ENCODE results near the gene PSRC1.

The PSRC1 gene

DNA sequence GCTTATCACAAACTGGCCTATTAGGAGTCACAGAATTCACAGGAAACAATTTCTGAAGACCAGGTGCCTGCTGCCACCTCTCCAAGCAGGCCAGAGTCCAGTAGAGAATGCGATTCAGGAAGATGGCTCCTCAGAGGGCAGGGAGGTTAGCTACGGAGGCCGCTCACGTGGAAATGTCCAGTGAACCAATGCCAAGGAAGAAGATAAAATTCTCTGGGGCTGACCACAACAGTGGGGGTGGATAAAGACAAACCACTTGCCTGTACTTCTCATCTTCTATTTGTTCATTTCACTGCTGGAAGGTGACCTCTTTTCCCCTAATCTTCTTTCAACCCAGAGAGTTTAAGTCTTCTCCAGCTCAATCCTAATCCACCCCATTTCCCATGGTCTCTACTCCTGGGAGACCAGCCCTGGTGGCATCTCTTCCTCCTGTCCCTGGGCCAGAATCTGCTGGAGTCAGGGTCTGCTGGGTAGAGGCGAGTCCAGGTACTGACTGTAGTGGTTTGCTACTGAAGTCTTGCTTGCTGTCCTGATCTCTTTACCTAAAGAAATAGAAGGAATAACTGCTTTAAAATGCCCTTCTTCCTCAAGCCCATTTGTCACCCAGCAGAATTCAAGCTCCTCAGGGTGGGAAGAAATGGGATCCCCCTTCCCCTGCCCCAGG, 3.2 kb downstream of the PSRC1 start:
- DNase-seq (ENCODE audit: low read depth): no peak
- no peak overlapping the region for H3K4me3 ChIP-seq (ENCODE audit: control insufficient read depth, low read depth, low read length)
- TF ChIP-seq, protein P1, sequence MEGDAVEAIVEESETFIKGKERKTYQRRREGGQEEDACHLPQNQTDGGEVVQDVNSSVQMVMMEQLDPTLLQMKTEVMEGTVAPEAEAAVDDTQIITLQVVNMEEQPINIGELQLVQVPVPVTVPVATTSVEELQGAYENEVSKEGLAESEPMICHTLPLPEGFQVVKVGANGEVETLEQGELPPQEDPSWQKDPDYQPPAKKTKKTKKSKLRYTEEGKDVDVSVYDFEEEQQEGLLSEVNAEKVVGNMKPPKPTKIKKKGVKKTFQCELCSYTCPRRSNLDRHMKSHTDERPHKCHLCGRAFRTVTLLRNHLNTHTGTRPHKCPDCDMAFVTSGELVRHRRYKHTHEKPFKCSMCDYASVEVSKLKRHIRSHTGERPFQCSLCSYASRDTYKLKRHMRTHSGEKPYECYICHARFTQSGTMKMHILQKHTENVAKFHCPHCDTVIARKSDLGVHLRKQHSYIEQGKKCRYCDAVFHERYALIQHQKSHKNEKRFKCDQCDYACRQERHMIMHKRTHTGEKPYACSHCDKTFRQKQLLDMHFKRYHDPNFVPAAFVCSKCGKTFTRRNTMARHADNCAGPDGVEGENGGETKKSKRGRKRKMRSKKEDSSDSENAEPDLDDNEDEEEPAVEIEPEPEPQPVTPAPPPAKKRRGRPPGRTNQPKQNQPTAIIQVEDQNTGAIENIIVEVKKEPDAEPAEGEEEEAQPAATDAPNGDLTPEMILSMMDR (conservative IDR thresholded peaks at IDR 0.05; ENCODE audit: control insufficient read depth, insufficient read depth, low read depth, low read length): no peak

DNA sequence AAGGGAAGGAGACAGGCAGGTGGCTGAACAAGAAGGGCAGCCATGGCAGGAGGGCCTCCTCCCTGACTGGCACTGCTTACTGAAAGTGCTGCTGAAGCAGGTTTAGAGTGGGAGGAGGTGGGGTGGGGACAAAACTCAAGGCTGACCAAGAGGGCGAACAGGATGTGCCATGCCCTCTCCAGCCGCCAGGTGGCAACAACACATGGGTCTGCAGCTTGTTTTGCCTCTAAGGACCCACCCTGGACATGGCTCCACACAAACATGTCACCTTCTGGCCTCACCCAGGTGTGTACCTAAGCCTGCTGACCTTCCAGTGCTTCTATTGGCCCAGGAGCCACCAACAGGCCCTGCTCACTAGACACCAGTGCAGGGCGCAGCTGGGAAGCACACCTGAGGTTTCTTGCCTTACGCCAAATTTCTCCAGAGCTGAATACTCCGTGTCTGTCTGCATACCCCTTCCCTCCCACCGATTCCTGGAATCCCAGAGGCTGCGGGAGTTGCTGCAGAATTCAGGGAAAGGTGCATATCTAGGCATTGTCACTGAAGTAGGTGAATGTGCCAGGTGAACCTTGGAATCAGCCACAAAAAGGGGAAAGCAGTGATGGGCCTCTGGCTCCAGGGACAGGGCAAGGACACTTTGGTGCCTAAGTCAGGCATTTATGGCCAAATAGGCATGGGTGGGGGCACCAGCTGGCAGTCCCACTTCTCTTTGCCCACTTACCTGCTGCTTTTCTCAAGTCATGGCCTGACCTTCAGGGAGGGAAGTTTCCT, 5.3 kb downstream of the PSRC1 start:
- peak; percentile 68 for DNase-seq (ENCODE audit: low read depth)
- no peak overlapping the region for H3K4me3 ChIP-seq (ENCODE audit: control insufficient read depth, low read depth, low read length)
- TF ChIP-seq, protein P1 (conservative IDR thresholded peaks at IDR 0.05; ENCODE audit: control insufficient read depth, insufficient read depth, low read depth, low read length): peak; percentile 96

DNA sequence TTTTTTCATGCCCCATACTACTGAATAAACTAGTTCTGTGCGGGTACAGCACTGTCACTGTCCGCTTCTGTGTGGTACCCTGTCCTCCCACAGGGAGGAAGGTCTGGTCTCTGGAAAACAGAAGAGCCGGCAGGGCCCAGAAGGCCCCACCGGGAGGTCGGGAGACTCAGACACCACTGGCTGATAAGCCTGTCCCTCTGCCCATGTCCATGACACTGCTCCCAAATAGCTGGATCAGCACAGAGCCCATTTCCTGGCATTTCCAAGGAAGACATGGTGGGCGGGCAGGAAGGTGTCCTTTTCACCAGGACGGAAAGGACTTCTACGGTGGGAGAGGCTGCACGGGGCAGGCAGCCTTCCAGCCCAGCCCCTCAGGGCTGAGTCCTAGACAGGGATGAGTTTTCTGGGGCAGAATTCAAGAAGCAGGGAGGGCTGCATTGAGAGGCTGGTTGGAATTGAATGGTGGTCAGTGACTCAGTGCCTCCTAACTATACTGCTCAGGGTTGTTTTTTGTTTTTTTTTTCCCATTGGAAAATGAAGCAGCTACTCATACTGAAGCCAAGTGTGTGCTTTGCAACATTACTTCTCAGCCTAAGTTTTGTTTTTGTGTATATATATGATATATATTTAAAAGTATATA, 7.1 kb downstream of the PSRC1 start:
- TF ChIP-seq, protein P1 (conservative IDR thresholded peaks at IDR 0.05; ENCODE audit: control insufficient read depth, insufficient read depth, low read depth, low read length): no peak
- peak; percentile 37 for DNase-seq (ENCODE audit: low read depth)
- no peak overlapping the region for H3K4me3 ChIP-seq (ENCODE audit: control insufficient read depth, low read depth, low read length)

DNA sequence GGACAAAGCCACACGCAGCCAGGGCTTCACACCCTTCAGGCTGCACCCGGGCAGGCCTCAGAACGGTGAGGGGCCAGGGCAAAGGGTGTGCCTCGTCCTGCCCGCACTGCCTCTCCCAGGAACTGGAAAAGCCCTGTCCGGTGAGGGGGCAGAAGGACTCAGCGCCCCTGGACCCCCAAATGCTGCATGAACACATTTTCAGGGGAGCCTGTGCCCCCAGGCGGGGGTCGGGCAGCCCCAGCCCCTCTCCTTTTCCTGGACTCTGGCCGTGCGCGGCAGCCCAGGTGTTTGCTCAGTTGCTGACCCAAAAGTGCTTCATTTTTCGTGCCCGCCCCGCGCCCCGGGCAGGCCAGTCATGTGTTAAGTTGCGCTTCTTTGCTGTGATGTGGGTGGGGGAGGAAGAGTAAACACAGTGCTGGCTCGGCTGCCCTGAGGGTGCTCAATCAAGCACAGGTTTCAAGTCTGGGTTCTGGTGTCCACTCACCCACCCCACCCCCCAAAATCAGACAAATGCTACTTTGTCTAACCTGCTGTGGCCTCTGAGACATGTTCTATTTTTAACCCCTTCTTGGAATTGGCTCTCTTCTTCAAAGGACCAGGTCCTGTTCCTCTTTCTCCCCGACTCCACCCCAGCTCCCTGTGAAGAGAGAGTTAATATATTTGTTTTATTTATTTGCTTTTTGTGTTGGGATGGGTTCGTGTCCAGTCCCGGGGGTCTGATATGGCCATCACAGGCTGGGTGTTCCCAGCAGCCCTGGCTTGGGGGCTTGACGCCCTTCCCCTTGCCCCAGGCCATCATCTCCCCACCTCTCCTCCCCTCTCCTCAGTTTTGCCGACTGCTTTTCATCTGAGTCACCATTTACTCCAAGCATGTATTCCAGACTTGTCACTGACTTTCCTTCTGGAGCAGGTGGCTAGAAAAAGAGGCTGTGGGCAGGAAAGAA, 8.1 kb downstream of the PSRC1 start:
- TF ChIP-seq, protein P1 (conservative IDR thresholded peaks at IDR 0.05; ENCODE audit: control insufficient read depth, insufficient read depth, low read depth, low read length): no peak
- H3K4me3 ChIP-seq (ENCODE audit: control insufficient read depth, low read depth, low read length): no peak overlapping the region
- DNase-seq (ENCODE audit: low read depth): no peak

DNA sequence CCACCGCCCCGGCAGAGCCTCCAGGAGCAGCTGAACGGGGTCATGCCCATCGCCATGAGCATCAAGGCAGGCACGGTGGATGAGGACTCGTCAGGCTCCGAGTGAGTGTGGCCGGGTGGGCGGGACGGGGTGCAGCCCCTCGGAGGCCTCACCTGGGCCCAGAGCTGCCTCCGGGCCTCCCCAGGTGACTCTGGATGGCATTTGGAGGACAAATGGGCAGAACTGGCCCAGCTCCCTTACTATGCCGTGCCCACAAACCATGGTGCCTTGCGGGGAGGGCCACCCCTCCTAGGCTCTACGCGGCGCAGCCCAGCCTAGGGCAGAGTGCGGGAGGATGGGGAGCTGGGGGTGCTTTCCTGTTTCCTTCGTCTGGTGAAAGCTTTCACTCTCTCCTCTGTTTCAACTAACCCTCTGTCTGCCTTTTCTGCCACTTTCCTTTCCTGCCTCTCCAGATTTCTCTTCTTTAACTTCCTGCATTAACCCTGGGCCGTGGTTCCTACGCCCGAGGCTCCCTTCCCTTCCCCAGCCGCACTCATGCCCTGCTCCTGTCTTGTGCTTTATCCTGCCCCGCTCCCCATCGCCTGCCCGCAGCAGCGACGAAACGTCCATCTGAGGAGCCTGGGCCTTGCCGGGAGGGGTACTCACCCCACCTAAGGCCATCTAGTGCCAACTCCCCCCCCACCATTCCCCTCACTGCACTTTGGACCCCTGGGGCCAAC, 9.2 kb downstream of the PSRC1 start:
- no peak for DNase-seq (ENCODE audit: low read depth)
- H3K4me3 ChIP-seq (ENCODE audit: control insufficient read depth, low read depth, low read length): no peak overlapping the region
- TF ChIP-seq, protein P1 (conservative IDR thresholded peaks at IDR 0.05; ENCODE audit: control insufficient read depth, insufficient read depth, low read depth, low read length): no peak

All from fibroblast of mammary gland (primary cell).